CD4-positive, alpha-beta T cell treated with Interleukin-17A for 4 hours (primary cell): ENCODE results near the gene CCNL1.
A peak's percentile ranks its signal among the peaks of the same experiment; 100 is the strongest.
"Not testable (repeated sequence)": the region's sequence is repeated elsewhere in the genome, so short reads cannot be mapped to it uniquely, and the experiment has no call there.

Experiments used
- DNase-seq: peaks from one replicate; pipeline ENCODE4 v3.0.0-alpha.2; 2020; ENCODE audit warnings: mixed read lengths

CCNL1 gene

DNA sequence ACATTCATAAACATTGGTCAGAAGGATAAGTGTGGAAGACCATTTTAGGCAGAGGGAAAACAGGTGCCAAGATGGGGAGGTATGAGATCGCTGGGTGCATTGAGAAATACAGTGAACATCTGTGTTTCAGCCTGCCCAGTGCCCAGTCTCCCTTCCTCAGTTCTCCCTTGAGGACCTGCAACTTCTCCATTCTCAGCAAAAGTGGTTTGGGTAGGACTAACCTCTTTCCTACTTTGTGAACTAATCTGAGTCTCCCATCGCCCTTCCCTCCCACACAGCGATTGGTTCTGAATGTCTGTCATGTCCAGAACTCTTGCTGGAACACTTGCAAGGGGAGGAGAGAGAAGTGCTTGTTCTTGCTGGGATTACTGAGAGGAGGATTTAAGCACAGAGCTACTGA, 10.9 kb upstream of the CCNL1 start:
- no peak for DNase-seq

DNA sequence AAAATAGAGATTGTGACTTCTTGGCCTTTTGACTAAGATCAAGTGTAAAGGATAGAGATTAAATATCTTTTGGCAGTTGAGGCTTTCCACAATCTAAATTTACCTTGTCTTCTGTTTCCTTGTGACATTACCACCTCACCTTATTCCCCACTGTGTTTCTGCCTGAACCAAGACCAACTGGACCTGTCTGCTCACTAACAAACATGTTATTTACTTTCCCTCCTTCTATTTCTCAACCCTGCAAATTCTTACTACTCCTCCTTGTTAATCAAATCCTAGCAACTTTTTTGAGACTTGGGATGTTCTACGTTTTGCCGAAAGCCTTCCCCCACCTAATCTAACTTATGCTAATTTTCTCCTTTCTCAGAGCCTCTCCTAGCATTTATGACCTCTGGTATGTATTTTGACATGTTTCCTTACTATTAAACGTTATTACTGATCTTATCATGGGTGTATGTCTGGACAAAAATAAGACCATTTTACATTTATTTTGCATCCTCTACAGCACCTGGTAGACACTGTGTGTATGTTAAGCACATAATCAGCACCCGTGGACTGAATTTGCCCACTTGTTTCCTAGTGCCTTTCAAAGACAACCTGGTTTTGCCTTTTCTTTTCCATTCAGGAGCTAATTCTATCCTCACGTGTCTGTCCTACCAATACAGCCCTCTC, 7.6 kb upstream of the CCNL1 start:
- DNase-seq = no peak

DNA sequence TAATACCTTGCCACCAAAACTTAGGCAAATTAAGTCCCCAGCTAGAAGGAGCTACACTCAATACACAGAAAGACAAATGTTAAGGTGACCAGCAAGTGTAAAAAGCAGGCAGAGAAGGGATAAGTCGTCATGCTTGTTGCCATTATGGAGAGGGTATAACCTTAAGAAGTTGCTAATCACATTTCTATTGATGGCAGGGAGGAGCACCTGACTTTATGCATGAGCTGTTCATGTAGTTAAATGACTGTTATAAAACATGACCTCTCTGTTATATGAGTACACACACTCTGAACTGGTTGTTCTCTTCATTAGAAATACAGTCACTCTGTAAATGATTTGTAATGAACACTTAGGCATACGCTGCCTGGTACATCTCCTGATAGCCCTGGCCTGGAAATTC, 6.6 kb upstream of the CCNL1 start:
- no peak for DNase-seq

DNA sequence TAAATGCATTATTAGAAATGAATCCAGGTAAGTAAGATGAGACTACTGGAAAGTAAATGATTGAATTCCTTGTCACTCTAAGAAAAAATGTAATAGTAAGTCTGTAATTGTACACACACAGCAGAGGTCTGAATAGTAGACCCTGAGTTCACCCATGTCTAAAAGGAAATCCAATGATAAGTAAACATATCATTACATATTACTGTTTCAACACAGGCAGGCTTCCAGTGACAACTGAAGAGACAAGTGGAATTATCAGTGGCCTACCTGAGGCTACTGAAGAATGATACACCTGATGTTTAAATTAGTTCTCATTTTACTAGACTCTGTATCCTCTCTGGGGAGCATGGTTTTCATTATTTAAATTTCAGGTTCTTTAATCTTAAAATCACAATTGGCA, 6.2 kb upstream of the CCNL1 start:
- no peak for DNase-seq

DNA sequence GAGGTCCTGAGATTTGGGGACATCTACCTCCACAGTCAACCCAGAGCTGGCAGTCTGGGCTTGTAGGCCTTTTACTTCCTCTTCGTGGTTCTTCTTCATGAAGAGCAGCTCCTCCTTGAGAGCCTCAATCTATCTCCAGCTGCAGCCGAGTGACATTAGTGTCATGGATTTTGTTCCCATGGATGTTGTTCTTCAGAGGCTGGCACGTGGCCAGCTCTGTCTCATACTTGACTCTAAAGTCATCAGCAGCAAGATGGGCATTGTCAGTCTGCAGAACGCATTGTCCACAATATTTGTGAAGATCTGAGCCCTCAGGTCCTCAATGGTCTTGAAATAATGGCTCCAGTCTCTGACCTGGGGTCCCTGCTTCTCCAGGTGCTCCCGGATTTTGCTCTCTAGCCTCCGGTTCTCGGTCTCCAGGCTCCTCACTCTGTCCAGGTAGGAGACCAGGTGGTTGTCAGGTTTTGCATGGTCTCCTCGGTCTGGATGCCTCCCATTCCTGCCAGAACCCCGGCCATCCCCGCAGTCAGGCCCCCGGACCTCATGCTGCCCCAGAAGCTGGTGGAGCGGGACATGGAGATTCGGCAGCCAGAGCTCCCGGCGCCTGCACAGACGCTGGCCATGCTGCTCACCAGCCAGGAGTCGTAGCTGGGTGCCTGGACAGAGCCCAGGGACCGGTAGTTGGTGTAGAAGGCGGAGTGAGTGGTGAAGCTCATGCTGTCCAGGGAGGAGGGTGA, 3.4 kb upstream of the CCNL1 start:
- DNase-seq = no peak

DNA sequence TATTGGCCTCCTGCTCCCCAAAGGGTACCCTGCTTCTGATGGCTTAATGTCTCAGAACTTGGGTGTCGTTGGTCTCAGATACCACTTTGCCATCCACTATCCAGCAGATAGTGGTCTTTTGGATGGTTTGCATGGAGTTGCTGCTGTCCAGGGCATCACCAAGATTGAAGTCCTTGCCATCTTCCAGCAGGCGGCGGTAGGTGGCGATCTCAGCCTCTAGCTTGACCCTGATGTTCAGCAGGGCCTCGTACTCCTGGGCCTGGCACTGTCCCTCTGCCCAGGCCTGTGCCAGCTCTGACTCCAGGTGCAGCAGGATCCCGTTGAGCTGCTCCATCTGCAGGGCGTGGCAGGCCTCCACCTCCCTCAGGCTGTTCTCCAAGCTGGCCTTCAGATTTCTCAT, 2.7 kb upstream of the CCNL1 start:
- DNase-seq = not testable (repeated sequence)

DNA sequence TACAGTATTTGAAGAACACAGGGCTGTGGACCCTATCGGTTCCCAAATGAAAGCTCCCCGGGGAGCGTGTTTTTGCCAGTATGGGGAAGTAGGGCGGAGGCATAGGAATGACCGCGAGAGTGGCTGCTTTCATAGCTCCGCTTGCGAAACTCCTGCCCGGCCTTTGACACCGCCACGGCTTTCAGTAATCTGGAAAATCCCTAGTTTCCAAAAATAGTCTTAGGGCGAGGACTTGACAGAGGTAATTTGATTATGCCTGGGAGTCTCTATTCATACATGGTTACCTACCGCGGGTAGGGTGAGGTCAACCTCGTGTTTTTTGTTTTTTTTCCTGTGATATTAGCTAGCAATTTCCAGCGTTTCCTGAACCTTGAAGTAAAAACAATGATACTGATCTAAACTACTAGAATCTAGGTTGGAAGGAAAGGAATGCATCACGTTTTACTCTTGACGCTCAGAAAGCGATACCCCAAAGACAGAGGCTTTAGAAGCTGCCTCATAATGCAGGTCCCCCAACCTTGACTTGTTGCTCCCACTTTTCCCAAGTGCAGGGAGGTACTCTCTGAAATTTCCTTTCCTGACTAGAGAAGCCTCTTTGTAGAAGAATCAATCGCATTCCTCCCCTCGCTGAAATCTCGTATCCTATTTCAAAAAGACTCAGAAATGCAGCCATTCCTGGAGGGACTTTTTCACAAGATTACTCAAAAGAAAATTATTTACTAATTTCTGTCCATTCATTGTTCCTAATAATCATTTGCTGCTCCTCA, 894 bp upstream of the CCNL1 start:
- DNase-seq = no peak

DNA sequence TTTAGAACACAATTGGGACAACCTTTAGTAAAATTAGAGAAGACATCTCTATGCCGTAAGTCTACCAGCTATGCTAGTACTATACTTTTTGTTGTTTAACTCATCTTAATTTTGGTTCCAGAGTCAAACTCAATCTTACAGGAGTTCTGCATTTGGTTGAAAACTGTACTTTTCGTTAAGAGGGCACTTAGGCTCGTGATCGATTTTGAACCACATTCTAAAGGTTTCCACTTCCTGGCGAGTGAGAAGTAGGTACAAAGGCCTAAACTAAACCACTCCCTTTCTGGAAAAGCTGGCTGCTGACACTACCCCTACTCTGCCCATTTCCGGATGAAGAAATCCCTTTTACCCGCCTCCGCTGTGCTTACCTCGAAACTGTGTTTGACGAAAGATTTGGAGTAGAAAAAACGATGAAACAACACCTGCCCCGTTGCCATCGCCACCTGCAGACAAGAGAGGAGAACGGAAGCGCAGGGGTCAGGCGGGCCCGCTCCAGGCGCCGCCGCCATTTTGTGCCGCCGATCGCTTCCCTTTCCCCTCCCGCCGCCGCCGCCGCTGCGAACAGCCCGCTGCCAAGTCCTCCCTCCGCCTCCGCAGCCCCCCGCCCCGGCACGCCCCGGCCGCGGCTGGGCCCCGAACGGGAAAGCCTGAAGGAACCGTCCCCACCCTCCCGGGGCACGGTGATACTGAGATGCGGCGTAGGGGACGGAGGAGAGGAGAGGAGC, 748 bp downstream of the CCNL1 start:
- DNase-seq = peak; percentile 78

DNA sequence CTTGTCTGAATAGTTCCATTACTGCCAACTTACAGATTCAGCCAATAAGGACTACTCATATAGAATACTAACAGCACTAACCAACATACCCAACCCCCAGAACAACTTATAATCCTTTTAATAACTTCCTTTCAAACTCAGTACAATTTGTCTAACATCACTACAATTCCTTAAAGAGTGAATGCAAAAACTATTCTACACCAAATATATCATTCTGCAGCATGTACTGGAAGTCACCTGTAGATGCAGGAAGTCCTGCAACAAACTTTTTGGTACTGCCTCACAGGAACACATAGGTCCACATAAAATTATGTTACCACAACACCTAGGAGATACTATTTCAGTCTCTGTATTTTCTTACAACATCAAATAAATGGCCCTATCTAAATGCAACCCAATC, 2.1 kb downstream of the CCNL1 start:
- no peak for DNase-seq

DNA sequence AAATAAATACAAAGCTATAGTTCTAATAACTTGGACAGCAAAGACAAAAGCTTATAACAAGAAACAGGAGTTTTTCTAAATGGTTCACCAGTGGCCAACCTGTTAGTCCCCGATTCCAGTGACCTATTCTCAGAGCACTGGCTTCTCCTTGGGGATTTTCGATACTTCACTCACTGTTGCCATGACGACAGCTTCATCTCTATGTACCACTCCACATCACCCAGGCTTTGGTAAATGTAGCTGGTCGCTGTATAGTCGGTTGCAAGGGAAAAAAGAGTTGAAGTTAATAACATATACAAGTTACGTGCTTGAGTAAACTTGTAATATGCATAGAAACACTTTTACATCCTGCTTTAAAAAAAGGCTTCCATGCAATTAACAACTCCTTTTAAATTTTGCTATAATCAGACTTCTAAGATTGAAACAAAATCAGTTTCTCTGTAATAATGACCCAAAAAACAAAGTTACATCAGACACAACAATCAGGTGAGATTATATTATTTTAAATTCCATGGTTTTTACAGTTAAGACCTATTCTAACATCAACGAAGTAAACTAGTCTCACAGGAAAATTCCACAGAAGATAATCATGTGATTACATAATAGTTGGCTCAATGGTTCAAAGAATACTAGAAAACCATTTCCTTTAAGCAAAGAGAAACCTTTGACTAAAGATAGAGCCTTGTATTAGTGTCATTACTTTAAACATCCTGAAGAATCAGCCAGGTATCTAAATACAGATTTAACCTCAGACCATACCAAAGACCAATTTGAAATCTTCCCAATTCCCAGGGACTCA, 2.9 kb downstream of the CCNL1 start:
- DNase-seq = no peak

DNA sequence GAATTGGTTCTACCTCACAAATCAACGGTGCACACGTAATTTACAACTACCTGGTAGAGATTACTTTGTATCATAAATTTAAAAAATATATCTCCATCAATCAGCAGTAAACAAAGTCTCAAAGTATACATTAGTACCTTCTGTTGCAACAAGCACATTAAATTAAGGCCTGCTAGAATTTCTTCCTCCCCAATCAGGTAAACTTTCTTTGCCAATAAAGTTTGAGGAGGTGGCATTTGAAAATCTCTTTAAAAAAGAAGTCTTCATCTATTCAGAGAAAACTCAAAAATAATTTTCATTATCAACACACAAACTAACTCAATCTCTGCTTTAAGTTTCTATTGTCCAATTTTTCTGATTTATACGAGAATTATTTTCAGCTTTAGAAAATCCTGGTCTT, 4.4 kb downstream of the CCNL1 start:
- no peak for DNase-seq

DNA sequence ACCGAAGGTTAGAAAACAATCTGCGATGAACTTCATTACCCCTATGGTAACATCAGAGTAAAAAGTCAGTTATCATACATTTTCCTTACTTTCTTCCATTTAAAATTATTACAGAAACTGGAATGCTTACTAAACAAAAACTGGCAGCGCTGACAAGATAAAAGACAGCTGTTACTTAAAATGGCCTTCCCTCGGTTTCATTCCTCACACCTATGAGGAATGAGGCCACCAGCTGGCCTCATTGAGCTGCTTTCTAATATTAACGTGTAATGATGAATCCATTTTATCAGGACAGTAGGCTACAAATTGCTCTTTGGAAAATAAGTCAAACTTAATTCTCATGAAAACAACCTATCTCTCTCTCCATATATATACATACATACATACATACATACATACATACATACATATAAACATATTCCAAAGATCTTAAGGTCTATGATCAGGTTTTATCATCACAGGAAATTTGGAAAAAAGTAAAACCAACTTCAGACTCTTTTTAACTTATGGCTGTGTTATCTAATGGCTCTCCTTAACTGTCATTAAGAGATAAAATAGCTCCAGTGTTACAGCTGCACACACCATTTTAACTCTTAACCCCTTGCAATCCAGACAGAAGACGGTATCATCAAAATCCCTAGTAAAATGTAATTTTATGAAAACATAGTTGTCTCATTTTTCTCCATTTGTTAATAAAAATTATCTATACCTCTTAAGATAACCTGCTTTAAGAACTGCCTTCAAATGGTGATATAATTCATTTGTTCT, 5.2 kb downstream of the CCNL1 start:
- no peak for DNase-seq

DNA sequence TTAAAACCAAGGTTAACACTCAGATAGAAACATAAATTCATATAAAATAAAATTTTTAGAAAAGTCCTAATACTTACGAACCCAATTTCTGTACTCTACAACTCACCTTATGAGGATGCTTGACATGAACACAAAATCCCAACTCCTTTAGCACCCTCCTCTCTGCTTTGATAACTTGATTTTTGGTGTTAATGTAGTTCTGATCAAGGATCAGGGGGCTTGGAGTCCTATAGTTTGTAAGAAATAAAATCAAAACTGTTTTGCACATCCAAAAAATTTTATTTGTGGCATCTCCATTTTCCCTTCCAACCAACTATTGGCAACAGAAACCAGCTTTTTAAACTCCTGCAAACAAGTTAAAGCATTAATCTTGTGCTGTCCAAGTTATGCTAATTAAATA, 7.0 kb downstream of the CCNL1 start:
- no peak for DNase-seq

DNA sequence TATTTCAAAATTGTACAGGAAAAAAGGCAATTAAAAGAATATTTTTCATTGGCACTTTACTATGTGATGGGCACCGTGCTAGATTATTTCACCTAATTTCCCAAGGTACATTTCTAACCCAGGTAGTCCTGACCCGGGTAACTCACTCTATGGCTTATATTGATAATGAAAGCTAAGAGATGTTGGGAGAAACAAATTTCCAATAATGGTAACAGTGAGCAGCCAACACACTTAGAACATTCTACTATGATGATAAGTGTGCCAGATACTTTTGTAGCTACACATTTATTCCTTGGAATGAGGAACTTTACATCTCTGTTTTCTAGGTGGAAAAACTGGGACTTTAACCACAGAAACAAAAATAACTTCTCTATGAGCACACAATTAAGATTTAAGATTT, 7.5 kb downstream of the CCNL1 start:
- no peak for DNase-seq

DNA sequence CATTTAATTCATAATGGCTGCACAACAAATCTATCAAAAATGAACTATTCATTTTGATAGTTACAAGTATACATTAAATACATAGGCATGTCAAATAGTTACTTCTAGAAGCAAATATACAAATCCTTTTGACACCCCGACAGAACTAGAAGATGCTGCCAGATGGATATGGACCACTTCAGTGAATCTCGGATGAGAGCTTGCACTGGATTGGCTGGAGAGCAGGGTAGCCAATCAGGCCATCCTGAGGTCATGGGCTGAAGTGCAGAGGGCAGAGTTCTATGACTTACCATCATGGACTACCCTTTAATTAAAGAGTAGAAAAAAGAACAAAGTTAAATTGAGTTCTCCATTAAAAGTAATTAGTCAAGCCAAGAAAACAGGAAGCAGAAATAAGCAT, 8.3 kb downstream of the CCNL1 start:
- DNase-seq = no peak

DNA sequence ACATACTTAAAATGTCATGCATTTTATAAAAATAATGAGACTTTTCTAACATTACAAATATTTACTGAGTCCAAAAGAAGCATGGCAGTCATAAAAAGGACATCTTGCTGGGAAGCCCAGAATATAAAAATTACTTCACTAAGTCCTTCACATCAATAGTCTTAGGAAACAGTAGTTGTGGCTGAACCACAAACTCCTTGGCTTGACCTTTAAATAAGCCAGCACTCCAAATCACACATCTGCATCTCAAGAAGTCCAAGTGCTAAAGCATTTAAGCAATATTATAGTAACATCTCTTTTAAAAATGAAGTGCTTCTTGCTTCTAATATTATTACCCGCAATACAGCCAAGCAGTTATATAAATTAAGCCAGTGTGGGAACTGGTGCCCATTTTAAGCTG, 8.8 kb downstream of the CCNL1 start:
- no peak for DNase-seq

DNA sequence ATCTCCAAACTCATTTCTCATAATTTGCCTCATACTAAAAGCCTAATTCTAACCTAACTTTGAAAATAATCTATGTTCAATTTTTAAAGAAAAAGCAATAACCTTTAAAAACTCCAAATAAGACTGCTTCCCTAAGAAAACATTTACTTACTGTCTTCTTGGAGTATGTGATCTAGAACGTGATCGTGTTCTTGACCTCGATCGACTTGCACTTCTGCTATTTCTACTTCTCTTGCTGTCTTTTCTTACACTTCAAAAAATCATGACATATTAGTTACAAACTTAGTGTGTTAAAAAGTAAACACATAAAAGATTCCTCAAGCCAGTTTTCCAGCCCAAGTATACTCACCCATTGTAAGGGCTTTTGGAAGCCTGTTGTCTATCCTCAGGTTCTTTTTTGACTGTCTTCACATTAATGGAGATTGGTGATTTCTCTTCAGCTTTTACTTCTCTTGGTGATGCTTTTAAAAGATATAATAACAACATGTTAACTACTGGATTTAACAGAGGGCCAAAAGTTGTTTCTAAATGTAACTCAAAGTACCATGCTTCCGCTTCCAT, 10.7 kb downstream of the CCNL1 start:
- DNase-seq = no peak

DNA sequence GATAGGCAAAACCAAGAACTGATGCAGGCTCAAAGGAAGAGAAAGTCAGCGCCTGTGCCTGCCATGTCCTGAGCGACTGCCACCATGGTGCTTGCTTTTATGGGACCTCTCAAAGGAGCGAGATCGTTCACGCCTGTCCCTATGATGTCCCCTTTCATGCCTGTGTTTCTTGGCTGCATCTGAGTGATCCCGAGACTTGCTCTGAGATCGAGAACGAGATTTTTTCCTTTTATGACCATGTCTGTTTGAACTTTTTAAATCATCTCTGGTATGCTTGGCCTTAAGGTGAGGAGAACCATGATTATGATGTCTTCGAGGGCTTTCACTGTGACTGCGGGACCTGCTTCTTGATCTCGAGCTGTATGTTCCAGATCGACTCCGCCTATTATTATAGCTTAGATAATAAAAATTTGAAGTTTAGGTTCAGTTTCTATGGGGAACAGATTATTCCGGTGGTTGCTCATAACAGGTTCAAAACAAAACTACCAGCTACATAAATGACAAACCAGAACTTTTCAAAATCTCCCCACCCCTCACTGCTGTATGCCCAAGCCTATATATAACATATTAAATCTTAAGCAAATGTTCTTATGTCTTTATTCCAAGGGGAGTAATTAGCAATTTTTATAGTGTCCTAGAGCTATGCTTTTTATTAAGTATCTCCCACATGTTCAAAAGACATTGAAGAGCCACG, 11.6 kb downstream of the CCNL1 start:
- no peak for DNase-seq

DNA sequence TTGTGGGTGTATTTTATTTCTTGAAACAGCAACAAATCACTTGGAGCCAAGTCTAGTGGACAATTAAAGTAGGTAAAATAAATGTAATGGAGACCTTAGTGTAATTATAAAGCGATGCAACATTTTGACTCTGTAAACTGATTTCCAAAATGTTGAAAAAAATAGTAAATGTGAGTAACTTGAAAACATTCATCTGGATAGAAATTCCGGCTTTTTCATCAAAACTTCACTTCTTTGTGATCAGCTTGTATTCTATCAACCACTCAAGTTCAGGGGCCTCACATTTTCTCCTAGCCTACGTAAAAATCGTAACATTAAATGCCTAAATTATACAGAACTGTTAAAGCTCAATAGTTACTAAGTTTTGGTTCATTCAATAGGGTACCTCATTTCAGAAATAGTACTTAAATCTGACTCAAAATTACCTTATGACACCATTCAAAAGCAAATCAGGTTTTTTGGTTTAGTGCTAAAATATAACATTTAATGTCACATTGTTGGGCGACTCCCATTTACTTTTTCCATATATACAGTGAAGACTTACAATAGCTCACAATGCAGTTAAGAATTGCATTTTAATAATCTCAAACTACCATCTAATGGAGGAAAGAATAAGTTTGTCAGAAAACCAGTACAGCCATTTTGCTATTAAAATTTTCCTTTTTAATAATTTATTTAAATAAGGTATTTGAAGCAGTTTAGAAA, 12.7 kb downstream of the CCNL1 start:
- no peak for DNase-seq
